ENCODE results near the gene SCYGR2. TPM values are rescaled to one million over a fixed set of nuclear protein-coding genes. Genes with fewer than 3 reads are reported as not detected.
"Not testable (repeated sequence)": the region's sequence is repeated elsewhere in the genome, so short reads cannot be mapped to it uniquely, and the experiment has no call there.

The SCYGR2 gene
- total RNA-seq (not detected), total RNA-seq (0 reads per million in 2 donors)

- H3K4me3 Mint-ChIP-seq; H3K27ac Mint-ChIP-seq; H3K9me3 ChIP-seq (ENCODE audit: control insufficient read depth, low read length, poor library complexity, severe bottlenecking); H3K4me1 Mint-ChIP-seq; DNase-seq; H3K36me3 Mint-ChIP-seq (ENCODE audit: low read depth); ATAC-seq: not testable (repeated sequence)
- peaks cover 59% of the 10 kb centered on the region for H3K27me3 Mint-ChIP-seq
Observed at GRCh38 chr2:227598835-227599503, at the start of gene SCYGR2. Gene SCYGR2 (plus strand): TSS chr2:227598893. CDS start chr2:227598893, 0 bp downstream.

- Mint-ChIP-seq H3K36me3 (ENCODE audit: low read depth) (peaks cover 4% of the 10 kb centered on the region), H3K4me3 (no peak overlapping the region), H3K27ac (no peak overlapping the region), H3K4me1 (no peaks in the 10 kb centered on the region), H3K27me3 (no peaks in the 10 kb centered on the region)
- H3K9me3 ChIP-seq (ENCODE audit: control insufficient read depth, low read length, poor library complexity, severe bottlenecking) = no peaks in the 10 kb centered on the region
- DNase-seq (no peak), ATAC-seq (no peak)
Observed at GRCh38 chr2:227551836-227552235, 46.9 kb upstream of the SCYGR2 start.

- Mint-ChIP-seq H3K27me3 (no peaks in the 10 kb centered on the region), H3K27ac (no peak overlapping the region), H3K36me3 (ENCODE audit: low read depth) (peaks cover 5% of the 10 kb centered on the region), H3K4me1 (peaks cover 5% of the 10 kb centered on the region), H3K4me3 (no peak overlapping the region)
- ATAC-seq (no peak), DNase-seq (no peak)
- no peaks in the 10 kb centered on the region for H3K9me3 ChIP-seq (ENCODE audit: control insufficient read depth, low read length, poor library complexity, severe bottlenecking)
Observed at GRCh38 chr2:227562581-227562980, 36.1 kb upstream of the SCYGR2 start.

GRCh38 chr2:227565080-227565479 is 33.6 kb upstream of the SCYGR2 start:
- DNase-seq = no peak
- H3K4me3 Mint-ChIP-seq = no peak overlapping the region
- H3K4me1 Mint-ChIP-seq = peaks cover 5% of the 10 kb centered on the region
- peaks cover 5% of the 10 kb centered on the region for H3K36me3 Mint-ChIP-seq (ENCODE audit: low read depth)
- H3K27me3 Mint-ChIP-seq = no peaks in the 10 kb centered on the region
- H3K9me3 ChIP-seq (ENCODE audit: control insufficient read depth, low read length, poor library complexity, severe bottlenecking) = no peaks in the 10 kb centered on the region
- H3K27ac Mint-ChIP-seq = no peak overlapping the region
- no peak for ATAC-seq

- no peaks in the 10 kb centered on the region for H3K9me3 ChIP-seq (ENCODE audit: control insufficient read depth, low read length, poor library complexity, severe bottlenecking)
- peaks cover 13% of the 10 kb centered on the region for H3K4me1 Mint-ChIP-seq
- peaks cover 5% of the 10 kb centered on the region for H3K36me3 Mint-ChIP-seq (ENCODE audit: low read depth)
- H3K27me3 Mint-ChIP-seq = no peaks in the 10 kb centered on the region
- no peak overlapping the region for H3K4me3 Mint-ChIP-seq
- ATAC-seq (no peak), DNase-seq (no peak)
- H3K27ac Mint-ChIP-seq = peak overlapping the region; percentile 87
Observed at GRCh38 chr2:227566012-227566411, 32.7 kb upstream of the SCYGR2 start.

- Mint-ChIP-seq H3K4me3 (no peak overlapping the region), H3K27me3 (no peaks in the 10 kb centered on the region), H3K36me3 (ENCODE audit: low read depth) (peaks cover 5% of the 10 kb centered on the region), H3K27ac (no peak overlapping the region), H3K4me1 (peaks cover 14% of the 10 kb centered on the region)
- ATAC-seq = no peak
- no peaks in the 10 kb centered on the region for H3K9me3 ChIP-seq (ENCODE audit: control insufficient read depth, low read length, poor library complexity, severe bottlenecking)
- no peak for DNase-seq
Observed at GRCh38 chr2:227568852-227569169, 29.9 kb upstream of the SCYGR2 start.

- ATAC-seq = no peak
- H3K27ac Mint-ChIP-seq = peak overlapping the region; percentile 65
- no peak overlapping the region for H3K4me3 Mint-ChIP-seq
- peaks cover 8% of the 10 kb centered on the region for H3K4me1 Mint-ChIP-seq
- H3K27me3 Mint-ChIP-seq = peaks cover 6% of the 10 kb centered on the region
- no peak for DNase-seq
- no peaks in the 10 kb centered on the region for H3K36me3 Mint-ChIP-seq (ENCODE audit: low read depth)
- no peaks in the 10 kb centered on the region for H3K9me3 ChIP-seq (ENCODE audit: control insufficient read depth, low read length, poor library complexity, severe bottlenecking)
Observed at GRCh38 chr2:227570615-227571014, 28.1 kb upstream of the SCYGR2 start.

GRCh38 chr2:227576110-227576509 is 22.6 kb upstream of the SCYGR2 start:
- Mint-ChIP-seq H3K4me3 (no peak overlapping the region), H3K36me3 (ENCODE audit: low read depth) (peaks cover 3% of the 10 kb centered on the region), H3K27ac (no peak overlapping the region), H3K27me3 (peaks cover 47% of the 10 kb centered on the region), H3K4me1 (no peaks in the 10 kb centered on the region)
- no peaks in the 10 kb centered on the region for H3K9me3 ChIP-seq (ENCODE audit: control insufficient read depth, low read length, poor library complexity, severe bottlenecking)
- DNase-seq (no peak), ATAC-seq (no peak)

GRCh38 chr2:227576812-227577211 is 21.9 kb upstream of the SCYGR2 start:
- no peak for DNase-seq
- H3K9me3 ChIP-seq (ENCODE audit: control insufficient read depth, low read length, poor library complexity, severe bottlenecking) = no peaks in the 10 kb centered on the region
- Mint-ChIP-seq H3K27me3 (peaks cover 50% of the 10 kb centered on the region), H3K27ac (no peak overlapping the region), H3K4me3 (no peak overlapping the region), H3K36me3 (ENCODE audit: low read depth) (peaks cover 3% of the 10 kb centered on the region), H3K4me1 (no peaks in the 10 kb centered on the region)
- ATAC-seq = no peak

GRCh38 chr2:227577555-227577954 is 21.1 kb upstream of the SCYGR2 start:
- Mint-ChIP-seq H3K4me1 (no peaks in the 10 kb centered on the region), H3K27me3 (peaks cover 50% of the 10 kb centered on the region), H3K4me3 (no peak overlapping the region), H3K36me3 (ENCODE audit: low read depth) (peaks cover 3% of the 10 kb centered on the region), H3K27ac (no peak overlapping the region)
- ATAC-seq (no peak), DNase-seq (no peak)
- no peaks in the 10 kb centered on the region for H3K9me3 ChIP-seq (ENCODE audit: control insufficient read depth, low read length, poor library complexity, severe bottlenecking)

GRCh38 chr2:227578642-227579041 is 20.1 kb upstream of the SCYGR2 start:
- H3K9me3 ChIP-seq (ENCODE audit: control insufficient read depth, low read length, poor library complexity, severe bottlenecking) = no peaks in the 10 kb centered on the region
- H3K36me3 Mint-ChIP-seq (ENCODE audit: low read depth) = peaks cover 4% of the 10 kb centered on the region
- ATAC-seq (no peak), DNase-seq (no peak)
- H3K27ac Mint-ChIP-seq = no peak overlapping the region
- no peaks in the 10 kb centered on the region for H3K4me1 Mint-ChIP-seq
- H3K4me3 Mint-ChIP-seq = no peak overlapping the region
- peaks cover 50% of the 10 kb centered on the region for H3K27me3 Mint-ChIP-seq

- H3K9me3 ChIP-seq (ENCODE audit: control insufficient read depth, low read length, poor library complexity, severe bottlenecking) = no peaks in the 10 kb centered on the region
- no peaks in the 10 kb centered on the region for H3K4me1 Mint-ChIP-seq
- DNase-seq = no peak
- H3K27ac Mint-ChIP-seq = no peak overlapping the region
- H3K36me3 Mint-ChIP-seq (ENCODE audit: low read depth) = peaks cover 6% of the 10 kb centered on the region
- ATAC-seq = no peak
- H3K27me3 Mint-ChIP-seq = peaks cover 53% of the 10 kb centered on the region
- no peak overlapping the region for H3K4me3 Mint-ChIP-seq
Observed at GRCh38 chr2:227579791-227580190, 18.9 kb upstream of the SCYGR2 start.

- H3K4me3 Mint-ChIP-seq = no peak overlapping the region
- H3K4me1 Mint-ChIP-seq = no peaks in the 10 kb centered on the region
- DNase-seq (no peak), ATAC-seq (no peak)
- no peaks in the 10 kb centered on the region for H3K9me3 ChIP-seq (ENCODE audit: control insufficient read depth, low read length, poor library complexity, severe bottlenecking)
- H3K36me3 Mint-ChIP-seq (ENCODE audit: low read depth) = peaks cover 6% of the 10 kb centered on the region
- H3K27ac Mint-ChIP-seq = no peak overlapping the region
- peaks cover 49% of the 10 kb centered on the region for H3K27me3 Mint-ChIP-seq
Observed at GRCh38 chr2:227582369-227582768, 16.3 kb upstream of the SCYGR2 start.

GRCh38 chr2:227592694-227593387 is 5.9 kb upstream of the SCYGR2 start:
- H3K4me1 Mint-ChIP-seq = peaks cover 2% of the 10 kb centered on the region
- ATAC-seq = no peak
- no peak overlapping the region for H3K4me3 Mint-ChIP-seq
- DNase-seq = no peak
- no peaks in the 10 kb centered on the region for H3K36me3 Mint-ChIP-seq (ENCODE audit: low read depth)
- no peaks in the 10 kb centered on the region for H3K9me3 ChIP-seq (ENCODE audit: control insufficient read depth, low read length, poor library complexity, severe bottlenecking)
- no peak overlapping the region for H3K27ac Mint-ChIP-seq
- peaks cover 43% of the 10 kb centered on the region for H3K27me3 Mint-ChIP-seq
